Heart left ventricle (tissue), 16 donors: ENCODE measurements around the gene LPIN2. TPM values are rescaled to one million over a fixed set of nuclear protein-coding genes. Genes with fewer than 3 reads are reported as not detected.
"Not testable (repeated sequence)": the region's sequence is repeated elsewhere in the genome, so short reads cannot be mapped to it uniquely, and the experiment has no call there.

Source experiments
- ATAC-seq, 4 donors: fragments of 200-7000 bp; cut with Tn5 transposase; one replicate each; pipeline ENCODE4 v1.9.1; 2020 to 2022; ENCODE audit warnings: moderate library complexity in 4 of 4, mild to moderate bottlenecking in 3 of 4, moderate number of reproducible peaks in 1 of 4
- DNase-seq, 5 donors: peaks; one replicate each; pipeline ENCODE4 v3.0.0-alpha.2; 2020
- H3K27ac ChIP-seq, 12 donors: fragments of 200-600 bp; sonication (generic) in 4 of 12; one replicate each; pipeline versions ENCODE4 v1.5.0 to v1.8.0; 2016 to 2022; ENCODE audit warnings: mild to moderate bottlenecking in 2 of 12
- H3K27me3 ChIP-seq, 9 donors: fragments of 200-600 bp; sonication (generic) in 2 of 9; one replicate each; pipeline versions ENCODE4 v1.5.1 to v1.8.0; 2016 to 2022; ENCODE audit warnings: mild to moderate bottlenecking in 3 of 9
- H3K36me3 ChIP-seq, 9 donors: fragments of 200-600 bp; sonication (generic) in 2 of 9; one replicate each; pipeline versions ENCODE4 v1.5.0 to v1.8.0; 2018 to 2022; ENCODE audit warnings: mild to moderate bottlenecking in 2 of 9
- H3K4me1 ChIP-seq, 12 donors: fragments of 200-600 bp; sonication (generic) in 4 of 12; one replicate each; pipeline versions ENCODE4 v1.5.0 to v1.8.0; 2016 to 2022; ENCODE audit warnings: mild to moderate bottlenecking in 3 of 12
- H3K4me3 ChIP-seq, 12 donors: fragments of 200-600 bp; sonication (generic) in 4 of 12; one replicate each; pipeline versions ENCODE4 v1.5.0 to v1.8.0; 2017 to 2022; ENCODE audit warnings: mild to moderate bottlenecking in 9 of 12, moderate library complexity in 4 of 12
- H3K9me3 ChIP-seq, 12 donors: fragments of 200-600 bp; sonication (generic) in 4 of 12; one replicate each; pipeline versions ENCODE4 v1.5.0 to v1.8.0; 2016 to 2022; ENCODE audit warnings: mild to moderate bottlenecking in 1 of 12
- CTCF ChIP-seq, 12 donors: fragments of 200-600 bp; sonication (generic) in 4 of 12; IDR thresholded peaks; one replicate each; pipeline versions ENCODE4 v1.5.0 to v1.8.0; 2018 to 2022; ENCODE audit warnings: antibody characterized with exemption in 12 of 12, mild to moderate bottlenecking in 5 of 12
- POLR2A ChIP-seq, 2 donors: fragments of 450-650 bp; IDR thresholded peaks; one replicate each; pipeline ENCODE4 v1.6.1; 2017; ENCODE audit warnings: antibody characterized with exemption in 2 of 2, mild to moderate bottlenecking in 2 of 2, moderate library complexity in 2 of 2
- WGBS, 4 donors: extraction: QIAGEN DNeasy Blood & Tissue Kit in 2 of 4; methylation state at CpG; one replicate each; pipeline versions ENCODE4 v1.1.5 to v1.1.7; 2013 to 2018; 5-methylcytosine and 5-hydroxymethylcytosine counted together
- intact Hi-C, 10 donors: fragments of 100-400 bp; cut with DNase I; formaldehyde crosslinking; loops; one replicate each; pipeline versions ENCODE4 v1.11.1 to v1.14.2; 2022
- polyA plus RNA-seq, 2 donors: library from polyadenylated mRNA; stranded (reverse); fragments of 200-250 nt; gene quantifications; one replicate each; pipeline ENCODE4 v1.2.3, GENCODE V29; 2013
- total RNA-seq, 9 donors: library from RNA; depleted of rRNA in 2 of 9; stranded (reverse); fragments of >200 nt in 2 of 9; fragmentation: NEBNext Ultra II Directional in 3 of 9; extraction: Animal tissue kit (Norgen Biotek cat#: 25700) in 3 of 9; gene quantifications; one replicate each; pipeline versions ENCODE4 v1.1.0 to v1.2.4, GENCODE V29; 2016 to 2023
- donor health status: ischemic (EF 13 %, LVEDD 7.1; RV severe dilation, severe dysfunction).
- donor health status: healthy with polysubstance abuse.
- donor health status: DM: no; HTN: yes; CAD: no.
- donor health status: DM: no; HTN: no; CAD: no.
- donor health status: ischemic (EF 25% LVEDD 6.9; RV normal size, moderate dysfunction).
- donor health status: ischemic (EF 25% LVEDD 5.7; RV mildly dilated, moderate dysfunction).
- donor health status: healthy.
- donor health status: DM: yes; HTN: yes; CAD: no.
- donor health status: ischemic (EF 35%, LVEDD 5.7; RV mildly dilated, moderate dysfunction).
- donor health status: nonischemic (EF 11% LVEDD 7.7; RV severe dilation, severe dysfunction).
- donor health status: DM: yes; HTN: yes; CAD: no.
- donor health status: PGD.
- donor health status: ischemic (EF 29% LVEDD 5.4; RV normal size, mild dysfunction).
- donor health status: nonischemic (EF 23%, LVEDD 6.1; RV moderate dilation, normal function).

LPIN2 gene
- total and polyA plus RNA-seq, 11 donors = 1.9 to 21.6 (median 10.9) TPM

DNA sequence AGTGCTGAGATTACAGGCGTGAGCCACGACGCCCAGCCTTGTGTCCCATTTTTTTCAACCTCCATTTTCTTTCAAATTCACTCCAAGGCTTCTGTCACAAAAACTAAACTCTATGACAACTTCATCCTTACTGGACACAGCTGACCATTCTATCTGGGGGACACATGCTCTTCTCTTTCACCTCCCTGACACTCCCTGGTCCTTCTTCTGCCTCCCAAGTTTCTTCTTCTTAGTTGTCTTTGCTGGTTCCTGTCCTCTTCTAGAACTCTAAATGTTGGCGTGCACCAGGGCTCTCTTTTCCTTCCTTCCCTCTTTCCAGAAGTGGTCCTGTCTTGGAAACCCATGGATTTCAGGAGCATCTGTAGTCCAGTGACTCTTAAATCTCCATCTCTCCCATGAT lies 40.1 kb upstream of the LPIN2 start:
- Histone ChIP-seq H3K27ac (no peak overlapping the region), H3K4me3 (no peak overlapping the region), H3K27me3 (no peaks in the 10 kb centered on the region), H3K36me3 (no peaks in the 10 kb centered on the region), H3K4me1 (peaks cover 0 to 15% (median 0%) of the 10 kb centered on the region in 12 donors), H3K9me3 (no peaks in the 10 kb centered on the region)
- intact Hi-C loops = no loop called here
- TF ChIP-seq POLR2A (IDR thresholded peaks at IDR 0.05) = no peak
- no peak for TF ChIP-seq CTCF (IDR thresholded peaks at IDR 0.05)
- ATAC-seq (no peak), DNase-seq (no peak)
- 93 to 98% (median 96%) methylated on average over 4 of the region's 4 CpGs for WGBS, 4 donors

DNA sequence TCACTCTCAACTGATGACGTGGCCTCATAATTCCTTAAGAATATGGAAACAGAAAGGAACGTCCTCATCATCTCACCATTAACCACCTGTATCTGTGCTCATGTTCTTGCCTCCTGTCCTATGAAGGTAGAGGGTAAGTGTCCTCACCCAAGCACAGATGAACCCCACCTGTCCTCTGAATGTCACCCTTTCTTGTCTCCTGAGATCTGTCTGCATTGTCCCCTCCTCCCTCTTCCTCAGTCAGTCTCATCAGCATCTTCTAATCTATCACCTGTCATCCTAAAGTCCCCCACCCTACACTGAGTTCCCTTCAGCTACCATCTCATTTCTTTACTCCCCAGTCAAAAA lies 39.4 kb upstream of the LPIN2 start:
- WGBS, 4 donors = 55 to 62% (median 60%) methylated on average over 2 of the region's 2 CpGs
- Histone ChIP-seq H3K27ac (no peak overlapping the region), H3K4me1 (peaks cover 0 to 15% (median 0%) of the 10 kb centered on the region in 12 donors), H3K36me3 (no peaks in the 10 kb centered on the region), H3K9me3 (no peaks in the 10 kb centered on the region), H3K27me3 (no peaks in the 10 kb centered on the region), H3K4me3 (no peak overlapping the region)
- TF ChIP-seq POLR2A (IDR thresholded peaks at IDR 0.05) (no peak), CTCF (IDR thresholded peaks at IDR 0.05) (no peak)
- intact Hi-C loops = no loop called here
- ATAC-seq (no peak), DNase-seq (no peak)

DNA sequence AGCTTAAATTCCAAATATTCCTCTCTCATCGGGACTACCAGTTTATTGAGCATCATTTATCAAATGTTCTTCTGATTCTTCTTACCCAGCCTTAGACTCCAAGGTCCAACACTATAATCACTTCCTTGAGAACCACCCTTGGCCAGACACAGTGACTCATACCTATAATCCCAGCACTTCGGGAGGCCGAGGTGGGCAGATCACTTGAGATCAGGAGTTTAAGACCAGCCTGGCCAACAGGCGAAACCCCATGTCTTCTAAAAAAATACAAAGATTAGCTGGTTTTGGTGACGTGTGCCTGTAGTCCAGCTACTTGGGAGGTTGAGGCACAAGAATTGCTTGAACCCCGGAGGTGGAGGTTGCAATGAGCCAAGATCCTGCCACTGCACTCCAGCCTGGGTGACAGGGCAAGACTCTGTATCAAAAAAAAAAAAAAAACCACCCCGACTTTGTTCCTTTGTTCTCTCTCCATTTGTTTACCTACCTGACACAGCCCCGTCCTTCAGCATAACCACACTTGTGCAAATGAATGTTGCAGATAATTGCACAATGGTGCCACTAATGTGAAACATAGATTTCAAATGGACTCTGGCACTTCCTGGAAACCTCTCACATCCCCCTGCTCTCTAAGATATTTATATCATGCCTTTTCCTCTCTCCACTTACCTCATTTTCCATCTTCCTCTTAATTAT lies 38.9 kb upstream of the LPIN2 start:
- no peaks in the 10 kb centered on the region for H3K27me3 ChIP-seq
- peaks cover 0 to 15% (median 0%) of the 10 kb centered on the region in 12 donors for H3K4me1 ChIP-seq
- ATAC-seq (no peak), DNase-seq (no peak)
- H3K9me3 ChIP-seq = no peaks in the 10 kb centered on the region
- 88 to 92% (median 91%) methylated on average over 8 of the region's 8 CpGs for WGBS, 4 donors
- intact Hi-C loops = no loop called here
- H3K27ac ChIP-seq = no peak overlapping the region
- H3K4me3 ChIP-seq = no peak overlapping the region
- no peak for TF ChIP-seq CTCF (IDR thresholded peaks at IDR 0.05)
- no peak for TF ChIP-seq POLR2A (IDR thresholded peaks at IDR 0.05)
- H3K36me3 ChIP-seq = no peaks in the 10 kb centered on the region

DNA sequence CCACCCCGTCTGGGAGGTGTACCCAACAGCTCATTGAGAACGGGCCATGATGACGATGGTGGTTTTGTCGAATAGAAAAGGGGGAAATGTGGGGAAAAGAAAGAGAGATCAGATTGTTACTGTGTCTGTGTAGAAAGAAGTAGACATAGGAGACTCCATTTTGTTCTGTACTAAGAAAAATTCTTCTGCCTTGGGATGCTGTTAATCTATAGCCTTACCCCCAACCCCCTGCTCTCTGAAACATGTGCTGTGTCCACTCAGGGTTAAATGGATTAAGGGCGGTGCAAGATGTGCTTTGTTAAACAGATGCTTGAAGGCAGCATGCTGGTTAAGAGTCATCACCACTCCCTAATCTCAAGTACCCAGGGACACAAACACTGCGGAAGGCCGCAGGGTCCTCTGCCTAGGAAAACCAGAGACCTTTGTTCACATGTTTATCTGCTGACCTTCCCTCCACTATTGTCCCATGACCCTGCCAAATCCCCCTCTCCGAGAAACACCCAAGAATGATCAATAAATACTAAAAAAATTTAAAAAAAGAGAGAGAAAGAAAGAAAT lies 37.0 kb upstream of the LPIN2 start:
- H3K4me3 ChIP-seq, DNase-seq, H3K27me3 ChIP-seq, H3K9me3 ChIP-seq, intact Hi-C loops, ATAC-seq, H3K36me3 ChIP-seq, H3K27ac ChIP-seq: not testable (repeated sequence)
- 51 to 85% (median 72%) methylated on average over 3 to 5 of the region's 8 CpGs for WGBS, 4 donors
- H3K4me1 ChIP-seq = peaks cover 0 to 22% (median 0%) of the 10 kb centered on the region in 12 donors
